Measurements from ENCODE around the gene VASN. TPM values are rescaled to one million over a fixed set of nuclear protein-coding genes. Genes with fewer than 3 reads are reported as not detected.

The VASN gene
- total RNA-seq, 2 donors from 2014 or later, result 0.11 to 0.29 TPM

GRCh38 chr16:4378999-4379690, 7.5 kb downstream of the VASN start:
- no peaks in the 10 kb centered on the region for H3K4me1 Mint-ChIP-seq
- H3K36me3 Mint-ChIP-seq (ENCODE audit: low read depth), result peaks cover 14% of the 10 kb centered on the region
- H3K27ac Mint-ChIP-seq, result no peak overlapping the region
- no peak for ATAC-seq (replicated peaks)
- no peak overlapping the region for H3K4me3 Mint-ChIP-seq
- H3K9me3 Mint-ChIP-seq, result no peaks in the 10 kb centered on the region
- H3K27me3 Mint-ChIP-seq, result no peaks in the 10 kb centered on the region

GRCh38 chr16:4380119-4381063, 8.7 kb downstream of the VASN start:
- no peaks in the 10 kb centered on the region for H3K4me1 Mint-ChIP-seq
- no peaks in the 10 kb centered on the region for H3K9me3 Mint-ChIP-seq
- H3K36me3 Mint-ChIP-seq (ENCODE audit: low read depth), result peaks cover 15% of the 10 kb centered on the region
- H3K4me3 Mint-ChIP-seq, result no peak overlapping the region
- ATAC-seq (replicated peaks), result no peak
- H3K27me3 Mint-ChIP-seq, result no peaks in the 10 kb centered on the region
- H3K27ac Mint-ChIP-seq, result no peak overlapping the region

GRCh38 chr16:4381072-4381934, 9.7 kb downstream of the VASN start:
- no peak for ATAC-seq (replicated peaks)
- Mint-ChIP-seq H3K36me3 (ENCODE audit: low read depth) (peaks cover 20% of the 10 kb centered on the region), H3K27me3 (no peaks in the 10 kb centered on the region), H3K9me3 (no peaks in the 10 kb centered on the region), H3K27ac (no peak overlapping the region), H3K4me3 (no peak overlapping the region), H3K4me1 (no peaks in the 10 kb centered on the region)

DNA sequence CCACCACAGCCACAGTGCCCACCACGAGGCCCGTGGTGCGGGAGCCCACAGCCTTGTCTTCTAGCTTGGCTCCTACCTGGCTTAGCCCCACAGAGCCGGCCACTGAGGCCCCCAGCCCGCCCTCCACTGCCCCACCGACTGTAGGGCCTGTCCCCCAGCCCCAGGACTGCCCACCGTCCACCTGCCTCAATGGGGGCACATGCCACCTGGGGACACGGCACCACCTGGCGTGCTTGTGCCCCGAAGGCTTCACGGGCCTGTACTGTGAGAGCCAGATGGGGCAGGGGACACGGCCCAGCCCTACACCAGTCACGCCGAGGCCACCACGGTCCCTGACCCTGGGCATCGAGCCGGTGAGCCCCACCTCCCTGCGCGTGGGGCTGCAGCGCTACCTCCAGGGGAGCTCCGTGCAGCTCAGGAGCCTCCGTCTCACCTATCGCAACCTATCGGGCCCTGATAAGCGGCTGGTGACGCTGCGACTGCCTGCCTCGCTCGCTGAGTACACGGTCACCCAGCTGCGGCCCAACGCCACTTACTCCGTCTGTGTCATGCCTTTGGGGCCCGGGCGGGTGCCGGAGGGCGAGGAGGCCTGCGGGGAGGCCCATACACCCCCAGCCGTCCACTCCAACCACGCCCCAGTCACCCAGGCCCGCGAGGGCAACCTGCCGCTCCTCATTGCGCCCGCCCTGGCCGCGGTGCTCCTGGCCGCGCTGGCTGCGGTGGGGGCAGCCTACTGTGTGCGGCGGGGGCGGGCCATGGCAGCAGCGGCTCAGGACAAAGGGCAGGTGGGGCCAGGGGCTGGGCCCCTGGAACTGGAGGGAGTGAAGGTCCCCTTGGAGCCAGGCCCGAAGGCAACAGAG, 10.5 kb downstream of the VASN start:
- H3K9me3 Mint-ChIP-seq, result no peaks in the 10 kb centered on the region
- H3K27ac Mint-ChIP-seq, result no peak overlapping the region
- no peaks in the 10 kb centered on the region for H3K4me1 Mint-ChIP-seq
- H3K27me3 Mint-ChIP-seq, result no peaks in the 10 kb centered on the region
- no peak overlapping the region for H3K4me3 Mint-ChIP-seq
- no peak for ATAC-seq (replicated peaks)
- peaks cover 28% of the 10 kb centered on the region for H3K36me3 Mint-ChIP-seq (ENCODE audit: low read depth)

- Mint-ChIP-seq H3K9me3 (no peaks in the 10 kb centered on the region), H3K4me3 (no peak overlapping the region), H3K36me3 (ENCODE audit: low read depth) (peaks cover 34% of the 10 kb centered on the region), H3K4me1 (no peaks in the 10 kb centered on the region), H3K27ac (no peak overlapping the region), H3K27me3 (no peaks in the 10 kb centered on the region)
- no peak for ATAC-seq (replicated peaks)
These were observed 11.2 kb downstream of the VASN start for GRCh38 chr16:4382795-4383357.

DNA sequence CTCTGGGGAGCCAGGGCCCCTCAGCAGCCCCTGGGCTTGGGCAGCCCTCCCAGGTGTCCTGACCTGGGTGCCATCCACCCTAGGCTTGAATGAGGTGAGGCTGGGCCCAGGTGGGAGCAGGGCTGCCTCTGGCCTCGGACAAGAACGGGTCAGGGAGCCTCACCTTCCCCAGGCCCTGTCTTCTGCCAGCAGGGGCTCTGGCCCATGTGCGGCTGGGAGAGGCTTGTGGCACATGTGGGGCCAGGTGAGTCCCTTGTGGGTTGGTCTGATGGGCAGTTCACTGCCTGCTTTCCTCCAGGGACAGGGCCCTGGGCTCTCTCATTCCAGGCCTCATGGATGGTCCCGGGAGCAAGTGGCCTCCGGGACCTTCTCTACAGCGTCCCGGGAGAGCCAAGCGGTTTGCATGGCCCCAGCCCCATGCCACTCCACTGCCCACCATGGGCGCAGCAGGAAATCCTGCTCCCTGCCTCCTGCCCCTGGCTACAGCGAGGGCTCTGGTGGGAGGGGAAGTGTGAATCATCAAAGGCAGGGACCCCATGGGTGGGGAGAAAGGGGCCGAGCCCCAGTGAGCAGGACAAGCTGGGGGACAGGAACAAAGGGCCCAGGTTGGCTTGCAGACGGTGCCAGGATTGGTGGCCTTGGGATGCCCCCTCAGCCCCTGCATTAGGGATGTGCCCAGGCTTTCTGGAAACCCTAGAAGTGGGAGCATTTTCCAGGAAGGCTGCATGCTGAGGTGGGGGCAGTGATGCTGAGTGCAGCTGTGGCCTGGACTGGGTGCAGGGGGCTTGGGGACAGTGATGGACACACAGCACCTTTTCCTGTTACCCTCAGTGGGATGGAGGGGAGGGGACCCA, 12.2 kb downstream of the VASN start:
- peak overlapping the region; percentile 5 for H3K27ac Mint-ChIP-seq
- H3K36me3 Mint-ChIP-seq (ENCODE audit: low read depth), result peaks cover 34% of the 10 kb centered on the region
- no peaks in the 10 kb centered on the region for H3K4me1 Mint-ChIP-seq
- no peak overlapping the region for H3K4me3 Mint-ChIP-seq
- ATAC-seq (replicated peaks), result no peak
- no peaks in the 10 kb centered on the region for H3K9me3 Mint-ChIP-seq
- no peaks in the 10 kb centered on the region for H3K27me3 Mint-ChIP-seq

DNA sequence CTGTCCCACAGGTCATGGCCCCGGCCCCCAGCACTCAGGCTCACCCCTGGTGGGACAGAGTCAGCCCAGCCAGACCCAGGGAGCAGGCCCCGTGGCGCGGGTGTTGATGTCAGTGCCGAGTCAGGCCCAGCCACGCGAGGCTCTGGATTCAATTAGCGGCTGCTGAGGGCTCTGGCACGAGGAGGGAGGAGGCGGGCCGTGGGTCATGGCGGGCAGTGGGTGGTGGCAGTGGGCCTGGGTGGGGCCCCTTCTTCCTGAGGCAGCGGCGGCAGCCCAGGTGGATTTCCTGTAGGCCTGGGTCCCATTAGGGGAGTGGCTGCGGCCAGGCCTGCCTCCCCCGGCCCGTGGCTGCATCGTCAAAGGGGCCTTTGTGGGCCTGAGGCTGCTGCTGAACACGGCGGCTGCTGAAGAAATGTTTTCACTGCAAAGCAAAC, 12.9 kb downstream of the VASN start:
- no peaks in the 10 kb centered on the region for H3K27me3 Mint-ChIP-seq
- no peak overlapping the region for H3K4me3 Mint-ChIP-seq
- ATAC-seq (replicated peaks), result no peak
- H3K36me3 Mint-ChIP-seq (ENCODE audit: low read depth), result peaks cover 34% of the 10 kb centered on the region
- H3K27ac Mint-ChIP-seq, result no peak overlapping the region
- no peaks in the 10 kb centered on the region for H3K4me1 Mint-ChIP-seq
- H3K9me3 Mint-ChIP-seq, result no peaks in the 10 kb centered on the region

DNA sequence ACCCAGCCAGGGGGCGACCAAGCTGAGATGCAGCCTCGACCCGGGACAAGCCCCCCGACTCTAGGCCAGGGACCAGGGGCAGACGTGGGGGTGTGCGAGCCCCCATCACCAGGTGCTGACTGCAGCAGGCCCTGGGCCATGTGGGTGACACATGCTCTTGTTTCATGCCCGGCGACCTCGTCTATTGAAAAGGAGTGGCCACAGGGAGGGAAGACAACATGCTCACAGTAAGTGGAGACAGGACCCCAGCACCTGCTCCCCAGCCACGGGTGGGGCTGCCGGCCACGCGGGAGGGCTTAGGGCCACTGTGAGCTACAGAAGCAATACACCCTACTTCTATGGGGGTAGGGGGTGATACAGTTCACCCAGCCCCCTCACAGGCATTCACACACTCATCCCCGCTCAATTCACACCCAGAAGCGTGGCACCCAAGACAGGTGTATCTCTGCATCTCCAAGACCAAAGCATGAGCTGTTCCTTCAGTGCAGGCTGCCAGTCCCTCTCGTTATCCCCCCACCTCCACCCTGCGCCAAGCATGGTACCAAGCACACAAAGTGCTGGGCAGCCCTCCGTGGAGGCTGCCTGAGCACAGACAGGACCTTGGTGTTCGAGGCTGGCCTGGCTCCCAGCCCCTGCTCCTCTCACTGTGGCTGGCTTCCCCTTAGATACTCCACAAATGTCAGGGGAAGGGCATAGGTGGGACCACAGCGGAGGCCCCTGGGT, 13.6 kb downstream of the VASN start:
- H3K27ac Mint-ChIP-seq, result no peak overlapping the region
- no peak overlapping the region for H3K4me3 Mint-ChIP-seq
- no peak for ATAC-seq (replicated peaks)
- peaks cover 41% of the 10 kb centered on the region for H3K36me3 Mint-ChIP-seq (ENCODE audit: low read depth)
- no peaks in the 10 kb centered on the region for H3K9me3 Mint-ChIP-seq
- H3K27me3 Mint-ChIP-seq, result no peaks in the 10 kb centered on the region
- no peaks in the 10 kb centered on the region for H3K4me1 Mint-ChIP-seq

- Mint-ChIP-seq H3K4me1 (no peaks in the 10 kb centered on the region), H3K27me3 (no peaks in the 10 kb centered on the region), H3K27ac (no peak overlapping the region), H3K9me3 (no peaks in the 10 kb centered on the region), H3K4me3 (no peak overlapping the region), H3K36me3 (ENCODE audit: low read depth) (peaks cover 48% of the 10 kb centered on the region)
- no peak for ATAC-seq (replicated peaks)
These were observed 14.3 kb downstream of the VASN start for GRCh38 chr16:4385789-4386450.

DNA sequence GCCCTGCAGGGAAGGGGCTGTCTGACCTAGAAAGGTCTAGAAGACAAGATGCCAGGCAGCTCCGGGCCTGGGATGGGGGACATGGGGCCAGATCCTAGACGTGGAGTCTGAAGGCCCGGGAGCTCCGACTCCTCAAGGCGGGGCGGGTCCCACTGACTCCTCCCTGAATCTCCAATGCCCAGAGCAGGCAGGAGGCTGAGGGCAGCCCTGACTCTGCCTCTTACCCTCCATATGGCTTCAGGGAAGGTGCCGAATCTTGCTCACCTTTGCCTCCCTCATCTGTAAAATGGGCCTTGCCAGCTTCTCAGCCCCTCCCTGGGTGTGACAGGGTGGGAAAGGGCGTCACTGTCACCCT, 14.8 kb downstream of the VASN start:
- no peaks in the 10 kb centered on the region for H3K4me1 Mint-ChIP-seq
- no peak overlapping the region for H3K4me3 Mint-ChIP-seq
- H3K27ac Mint-ChIP-seq, result no peak overlapping the region
- H3K27me3 Mint-ChIP-seq, result no peaks in the 10 kb centered on the region
- no peaks in the 10 kb centered on the region for H3K9me3 Mint-ChIP-seq
- no peak for ATAC-seq (replicated peaks)
- H3K36me3 Mint-ChIP-seq (ENCODE audit: low read depth), result peaks cover 53% of the 10 kb centered on the region

- Mint-ChIP-seq H3K27me3 (no peaks in the 10 kb centered on the region), H3K4me1 (no peaks in the 10 kb centered on the region), H3K36me3 (ENCODE audit: low read depth) (peaks cover 48% of the 10 kb centered on the region), H3K4me3 (no peak overlapping the region), H3K27ac (no peak overlapping the region), H3K9me3 (no peaks in the 10 kb centered on the region)
- no peak for ATAC-seq (replicated peaks)
These were observed 15.4 kb downstream of the VASN start for GRCh38 chr16:4386951-4387565.

GRCh38 chr16:4387781-4388180, 16.1 kb downstream of the VASN start:
- Mint-ChIP-seq H3K27me3 (no peaks in the 10 kb centered on the region), H3K27ac (no peak overlapping the region), H3K4me3 (no peak overlapping the region), H3K4me1 (no peaks in the 10 kb centered on the region), H3K9me3 (no peaks in the 10 kb centered on the region), H3K36me3 (ENCODE audit: low read depth) (peaks cover 48% of the 10 kb centered on the region)
- no peak for ATAC-seq (replicated peaks)

All from activated T-helper 17 cell treated with anti-CD3 and anti-CD28 coated beads, Interleukin-2, amount 50 U/mL, for 72 hours (primary cell).